Measurements from ENCODE around the gene SH3GL3.

- TF ChIP-seq POLR2AphosphoS5 (IDR thresholded peaks at IDR 0.05; ENCODE audit: low read depth, low read length), result no peak
- TF ChIP-seq PAX5 (IDR thresholded peaks at IDR 0.05; ENCODE audit: insufficient read depth, low read length, severe bottlenecking), result no peak
- TF ChIP-seq TAF1 (IDR thresholded peaks at IDR 0.05; ENCODE audit: low read depth, low read length), result no peak
- TF ChIP-seq POLR2A (IDR thresholded peaks at IDR 0.05; ENCODE audit: low read depth, low read length), result no peak
These were observed 212.3 kb downstream of the SH3GL3 start for GRCh38 chr15:83659417-83659812.
